GM18507 (cell line): ENCODE results near the gene DLGAP5.

Experiments
- DNase-seq: peaks from one replicate; pipeline ENCODE4 v3.0.0; 2011; ENCODE audit warnings: low read depth; ENCODE audit not compliant: insufficient read length; ENCODE audit errors: extremely low spot score
- FAIRE-seq: peaks from 2 replicates; lab custom pipeline; 2011; peaks lifted over from hg19 to GRCh38; lab: Jason Lieb, UNC

DLGAP5 gene

GRCh38 chr14:55117803-55118441 lies 73.5 kb downstream of the DLGAP5 start:
- DNase-seq (no peak), FAIRE-seq (no peak)

DNA sequence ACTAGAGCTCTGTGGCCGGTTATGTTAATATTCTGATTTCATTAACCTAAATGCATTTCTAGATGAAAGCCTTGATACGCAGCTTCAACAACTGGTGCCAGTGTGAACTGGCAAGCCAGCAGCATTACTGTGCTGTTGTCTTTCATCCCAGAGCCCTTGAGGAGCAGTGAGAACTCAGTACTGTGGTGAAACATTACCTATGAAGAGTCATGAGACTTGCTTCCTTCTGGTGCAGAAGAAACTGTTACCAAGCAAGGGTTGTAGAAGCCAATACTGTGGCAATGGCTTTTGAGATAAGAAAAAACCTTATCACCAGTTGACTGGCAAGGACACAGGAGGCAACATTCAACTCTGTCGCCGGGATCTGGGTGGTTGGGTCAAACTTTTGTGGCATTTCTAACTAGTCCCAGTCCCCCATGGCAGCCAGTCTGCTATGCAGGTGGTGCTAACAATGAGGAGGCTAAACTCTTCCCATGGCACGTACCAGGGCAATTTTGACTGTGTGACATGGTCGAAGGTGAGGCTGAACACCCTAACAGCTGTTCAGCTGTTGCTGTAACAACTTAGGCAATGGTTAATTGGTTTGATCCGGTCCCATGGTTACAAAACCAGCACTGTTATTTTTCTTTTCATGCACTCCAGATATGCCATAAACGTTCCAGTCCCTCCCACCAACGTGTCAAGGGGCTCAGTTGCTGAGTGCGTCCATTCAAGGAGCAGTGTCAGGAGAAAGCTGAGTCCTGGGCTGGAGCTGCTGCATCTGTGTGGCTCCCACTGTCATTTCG lies 74.9 kb downstream of the DLGAP5 start:
- DNase-seq (no peak), FAIRE-seq (no peak)

GRCh38 chr14:55115861-55116245 lies 75.5 kb downstream of the DLGAP5 start:
- no peak for FAIRE-seq
- DNase-seq = no peak

GRCh38 chr14:55115460-55115859 lies 75.9 kb downstream of the DLGAP5 start:
- no peak for DNase-seq

GRCh38 chr14:55114720-55115119 lies 76.7 kb downstream of the DLGAP5 start:
- FAIRE-seq (no peak), DNase-seq (no peak)

More at GRCh38 chr14:55115460-55115859, 75.9 kb downstream of the DLGAP5 start:
- no peak for FAIRE-seq

GRCh38 chr14:55111122-55111708 lies 80.2 kb downstream of the DLGAP5 start:
- FAIRE-seq = no peak

DNA sequence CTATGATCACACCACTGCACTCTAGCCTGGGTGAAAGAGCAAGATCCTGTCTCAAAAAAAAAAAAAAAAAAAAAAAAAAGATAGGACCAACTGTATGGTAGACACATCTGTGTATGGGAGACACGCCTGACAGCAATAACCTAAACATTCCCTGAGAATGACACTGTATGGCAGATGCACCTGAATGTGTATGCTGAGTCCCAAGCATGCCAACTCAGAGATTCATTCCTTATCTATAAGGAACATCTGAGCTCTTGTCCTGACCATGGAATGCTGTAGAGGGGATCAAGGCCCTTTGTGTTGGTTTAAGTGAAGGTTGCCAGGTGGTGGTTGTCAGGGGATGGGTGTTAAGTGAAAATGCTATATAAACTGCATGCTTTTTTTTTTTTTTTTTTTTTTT lies 81.5 kb downstream of the DLGAP5 start:
- no peak for FAIRE-seq

More at GRCh38 chr14:55111122-55111708, 80.2 kb downstream of the DLGAP5 start:
- no peak for DNase-seq

GRCh38 chr14:55107766-55108554 lies 83.4 kb downstream of the DLGAP5 start:
- DNase-seq (no peak), FAIRE-seq (no peak)

More for the DNA sequence above, 81.5 kb downstream of the DLGAP5 start:
- DNase-seq = no peak

- FAIRE-seq (no peak), DNase-seq (no peak)
Observed at GRCh38 chr14:55105991-55106390, 85.4 kb downstream of the DLGAP5 start.

- DNase-seq (no peak), FAIRE-seq (no peak)
Observed at GRCh38 chr14:55103971-55104954, 87.1 kb downstream of the DLGAP5 start.

DNA sequence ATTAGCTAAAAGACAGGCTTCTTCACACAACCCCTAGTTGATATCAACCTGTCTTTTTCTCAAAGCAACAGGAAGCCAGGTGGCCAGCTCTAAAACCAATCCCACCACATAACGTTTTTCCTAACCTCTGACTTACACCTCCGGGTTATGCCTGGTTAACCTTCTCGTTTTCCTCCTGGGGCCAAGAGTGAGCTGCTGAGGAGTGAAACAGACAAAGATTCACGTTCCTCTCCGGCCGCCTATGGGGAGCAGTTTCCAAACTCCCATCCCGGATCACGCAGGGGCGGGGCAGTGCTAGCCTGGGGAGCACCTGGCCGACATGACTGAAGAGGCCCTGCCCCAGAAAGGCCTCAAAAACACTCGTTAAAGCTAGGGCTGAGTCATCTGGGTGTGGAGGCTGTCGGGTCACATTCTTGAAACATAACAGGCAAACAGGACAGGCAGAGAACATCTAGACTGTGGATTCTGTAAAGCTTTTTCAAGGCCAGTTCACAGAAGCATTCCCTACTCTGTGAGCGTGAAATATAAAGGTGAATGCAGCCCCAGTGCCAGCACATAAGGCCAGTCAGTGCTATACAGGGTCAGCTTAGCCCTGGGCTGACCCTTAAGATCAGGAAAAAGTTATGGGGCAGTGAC lies 88.3 kb downstream of the DLGAP5 start:
- FAIRE-seq (no peak), DNase-seq (no peak)

DNA sequence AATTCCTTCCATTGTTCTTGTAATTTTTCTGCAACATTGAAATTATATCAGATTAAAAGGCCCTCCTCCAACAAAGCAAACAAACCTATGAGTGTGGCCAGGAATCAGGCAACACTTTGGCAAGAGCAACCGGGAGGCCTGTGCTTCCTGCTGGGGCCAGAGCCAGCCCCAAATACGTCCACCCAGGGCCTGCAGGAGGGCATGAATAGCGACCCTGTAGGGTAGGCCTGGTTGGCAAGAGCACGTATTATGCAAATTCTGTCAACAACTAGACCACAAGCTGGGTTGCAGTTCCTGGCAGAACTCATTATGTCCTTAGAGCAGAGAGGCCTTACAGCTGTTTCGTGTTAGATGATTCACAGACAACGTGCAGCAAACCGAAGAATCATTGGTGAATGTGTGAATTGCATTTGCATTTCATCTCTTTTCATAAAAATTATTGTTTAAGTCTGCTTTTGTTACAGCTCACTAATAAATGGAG lies 89.2 kb downstream of the DLGAP5 start:
- peak; percentile 98 for FAIRE-seq
- peak; percentile 60 for DNase-seq

DNA sequence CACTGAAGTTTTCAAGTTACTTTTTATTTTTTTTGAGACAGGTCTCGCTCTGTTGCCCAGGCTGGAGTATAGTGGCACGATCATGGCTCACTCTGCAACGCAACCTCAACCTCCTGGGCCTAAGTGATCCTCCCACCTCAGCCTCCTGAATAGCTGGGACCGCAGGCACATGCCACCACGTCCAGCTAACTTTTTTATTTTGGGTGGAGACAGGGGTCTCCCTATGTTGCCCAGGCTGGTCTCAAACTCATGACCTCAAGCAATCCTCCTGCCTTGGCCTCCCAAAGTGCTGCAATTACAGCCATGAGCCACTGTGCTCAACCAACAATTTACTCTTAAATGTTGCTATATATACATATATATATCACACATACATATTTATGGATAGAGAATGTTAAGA lies 89.7 kb downstream of the DLGAP5 start:
- no peak for FAIRE-seq
- no peak for DNase-seq

GRCh38 chr14:55099756-55100155 lies 91.6 kb downstream of the DLGAP5 start:
- no peak for DNase-seq
- no peak for FAIRE-seq

DNA sequence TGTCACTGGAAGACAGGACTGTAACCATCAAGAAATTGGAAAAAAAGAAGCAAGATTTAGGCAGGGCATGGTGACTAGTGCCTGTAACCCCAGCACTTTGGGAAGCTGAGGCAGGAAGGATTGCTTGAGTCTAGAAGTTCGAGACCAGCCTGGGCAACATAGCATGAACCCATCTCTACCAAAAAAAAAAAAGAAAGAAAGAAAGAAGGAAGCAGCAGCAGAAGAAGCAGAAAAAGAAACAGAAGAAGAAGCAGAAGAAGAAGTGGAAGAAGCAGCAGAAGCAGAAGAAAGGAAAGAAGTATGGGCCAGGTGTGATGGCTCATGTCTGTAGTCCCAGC lies 92.9 kb downstream of the DLGAP5 start:
- no peak for DNase-seq
- FAIRE-seq = no peak
